Breast epithelium (tissue), 4 donors: ENCODE results near the gene PPIG. TPM values are rescaled to one million over a fixed set of nuclear protein-coding genes. Genes with fewer than 3 reads are reported as not detected.
"Not testable (repeated sequence)": the region's sequence is repeated elsewhere in the genome, so short reads cannot be mapped to it uniquely, and the experiment has no call there.

Source experiments
- DNase-seq, 2 donors: peaks; one replicate each; pipeline ENCODE4 v3.0.0-alpha.2; 2019; ENCODE audit warnings: low spot score in 2 of 2
- H3K27ac ChIP-seq, 2 donors: fragments of 200-600 bp; sonication (generic) in 1 of 2; one replicate each; pipeline ENCODE4 v1.5.1; 2016 to 2019; ENCODE audit warnings: mild to moderate bottlenecking in 1 of 2
- H3K27me3 ChIP-seq, 2 donors: fragments of 200-600 bp; sonication (generic) in 1 of 2; one replicate each; pipeline versions ENCODE4 v1.5.1 to v1.6.0; 2017 to 2019; ENCODE audit warnings: control low read depth in 1 of 2, mild to moderate bottlenecking in 1 of 2
- H3K36me3 ChIP-seq: fragments of 200-600 bp; one replicate; pipeline ENCODE4 v1.5.1; 2019
- H3K4me1 ChIP-seq, 2 donors: fragments of 200-600 bp; sonication (generic); one replicate each; pipeline ENCODE4 v1.5.1; 2016 to 2019; ENCODE audit warnings: control low read depth in 1 of 2
- H3K4me3 ChIP-seq, 3 donors: fragments of 200-600 bp; sonication (generic); 1 replicate in 2 of 3; 2 replicates in 1 of 3; pipeline ENCODE4 v1.5.1; 2016 to 2019; ENCODE audit warnings: mild to moderate bottlenecking in 3 of 3, moderate library complexity in 2 of 3
- H3K9me3 ChIP-seq, 2 donors: fragments of 200-600 bp; sonication (generic) in 1 of 2; one replicate each; pipeline ENCODE4 v1.5.1; 2016 to 2019; ENCODE audit warnings: control low read depth in 1 of 2
- POLR2A ChIP-seq: fragments of 450-650 bp; IDR thresholded peaks from one replicate; pipeline ENCODE4 v1.6.1; 2016; ENCODE audit warnings: antibody characterized with exemption, mild to moderate bottlenecking, moderate library complexity
- POLR2AphosphoS5 ChIP-seq, 3 donors: sonication (generic); formaldehyde crosslinking; IDR thresholded peaks; one replicate each; pipeline ENCODE4 v1.6.1; 2017; ENCODE audit warnings: antibody characterized with exemption in 3 of 3
- intact Hi-C: fragments of 100-400 bp; cut with DNase I; formaldehyde crosslinking; loops from one replicate; pipeline ENCODE4 v1.15.1; 2023; ENCODE audit warnings: low total_unique reads
- total RNA-seq, 3 donors: library from RNA; depleted of rRNA; stranded (reverse); fragments of >200 nt; gene quantifications; one replicate each; pipeline ENCODE4 v1.1.0, GENCODE V29; 2016
- TF ChIP-seq, protein P1 (sequence below), 3 donors: fragments of 450-650 bp; IDR thresholded peaks; one replicate each; pipeline ENCODE4 v1.5.1; 2016 to 2017; ENCODE audit warnings: antibody characterized with exemption in 3 of 3, mild to moderate bottlenecking in 3 of 3, moderate library complexity in 3 of 3

PPIG gene
- total RNA-seq, 3 donors from 2014 or later = 35.5 to 67.9 (median 50.1) TPM

DNA sequence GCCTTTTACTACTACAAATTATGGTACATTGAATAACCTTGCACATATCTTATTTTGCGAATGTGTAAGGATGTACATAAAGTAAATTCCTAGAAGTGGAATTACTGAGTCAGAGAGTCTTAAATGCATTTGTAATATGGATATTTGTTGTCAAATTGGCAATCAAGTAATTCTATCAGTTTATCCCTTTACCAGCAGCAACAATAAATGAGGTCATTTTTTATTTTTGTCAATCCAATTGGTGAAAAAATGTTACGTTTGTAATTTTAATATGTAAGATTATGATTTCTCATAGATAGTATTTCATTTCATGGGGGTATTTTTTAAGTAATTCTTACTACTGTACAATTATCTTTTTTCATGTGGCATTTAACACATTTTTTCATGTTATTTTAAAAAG lies 14.8 kb downstream of the PPIG start:
- Histone ChIP-seq H3K4me3 (no peak overlapping the region), H3K27ac (no peak overlapping the region), H3K9me3 (no peaks in the 10 kb centered on the region), H3K36me3 (no peaks in the 10 kb centered on the region), H3K4me1 (no peaks in the 10 kb centered on the region), H3K27me3 (no peaks in the 10 kb centered on the region)
- intact Hi-C loops = no loop called here
- TF ChIP-seq POLR2AphosphoS5 (IDR thresholded peaks at IDR 0.05) (no peak), POLR2A (no peak)
- TF ChIP-seq, protein P1, sequence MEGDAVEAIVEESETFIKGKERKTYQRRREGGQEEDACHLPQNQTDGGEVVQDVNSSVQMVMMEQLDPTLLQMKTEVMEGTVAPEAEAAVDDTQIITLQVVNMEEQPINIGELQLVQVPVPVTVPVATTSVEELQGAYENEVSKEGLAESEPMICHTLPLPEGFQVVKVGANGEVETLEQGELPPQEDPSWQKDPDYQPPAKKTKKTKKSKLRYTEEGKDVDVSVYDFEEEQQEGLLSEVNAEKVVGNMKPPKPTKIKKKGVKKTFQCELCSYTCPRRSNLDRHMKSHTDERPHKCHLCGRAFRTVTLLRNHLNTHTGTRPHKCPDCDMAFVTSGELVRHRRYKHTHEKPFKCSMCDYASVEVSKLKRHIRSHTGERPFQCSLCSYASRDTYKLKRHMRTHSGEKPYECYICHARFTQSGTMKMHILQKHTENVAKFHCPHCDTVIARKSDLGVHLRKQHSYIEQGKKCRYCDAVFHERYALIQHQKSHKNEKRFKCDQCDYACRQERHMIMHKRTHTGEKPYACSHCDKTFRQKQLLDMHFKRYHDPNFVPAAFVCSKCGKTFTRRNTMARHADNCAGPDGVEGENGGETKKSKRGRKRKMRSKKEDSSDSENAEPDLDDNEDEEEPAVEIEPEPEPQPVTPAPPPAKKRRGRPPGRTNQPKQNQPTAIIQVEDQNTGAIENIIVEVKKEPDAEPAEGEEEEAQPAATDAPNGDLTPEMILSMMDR (IDR thresholded peaks at IDR 0.05) = no peak
- no peak for DNase-seq

DNA sequence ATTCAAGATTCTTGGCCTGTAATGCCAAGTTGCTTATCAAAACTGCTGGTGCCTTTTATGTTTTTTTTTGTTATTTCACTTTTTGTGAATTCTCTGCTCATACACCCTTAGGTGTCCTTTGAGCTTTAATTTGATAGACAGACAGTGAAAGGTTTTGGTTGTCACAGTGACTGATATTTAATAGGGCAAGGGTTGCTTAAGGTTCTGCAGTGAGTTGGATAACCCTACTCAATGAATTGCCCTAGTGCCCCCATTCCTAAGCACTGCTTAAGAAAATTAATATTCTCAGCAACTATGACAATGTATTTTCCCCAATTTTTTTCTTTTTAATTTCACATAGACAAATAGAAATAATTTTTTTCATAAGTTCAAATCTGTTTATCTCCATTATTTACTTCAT lies 15.4 kb downstream of the PPIG start:
- no peaks in the 10 kb centered on the region for H3K36me3 ChIP-seq

DNA sequence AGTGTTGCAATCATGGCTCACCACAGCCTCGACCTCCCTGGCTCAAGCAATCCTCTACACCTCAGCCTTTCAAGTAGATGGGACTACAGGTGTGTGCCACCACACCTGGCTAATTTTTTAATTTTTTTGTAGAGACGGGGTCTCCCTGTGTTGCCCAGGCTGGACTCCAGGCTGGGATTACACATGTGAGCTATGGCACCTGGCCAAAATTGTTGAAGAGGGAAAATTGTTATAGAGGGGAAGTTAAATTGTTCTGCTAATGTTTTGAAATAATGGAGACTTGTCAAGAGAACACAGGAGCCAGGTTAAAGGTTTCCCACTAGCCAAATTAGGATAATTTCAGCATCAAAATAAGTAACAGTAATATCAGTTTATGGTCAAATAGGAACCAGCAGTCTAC lies 25.1 kb downstream of the PPIG start:
- TF ChIP-seq POLR2AphosphoS5 (IDR thresholded peaks at IDR 0.05) = no peak
- TF ChIP-seq, protein P1 (IDR thresholded peaks at IDR 0.05) = no peak
- no peak for TF ChIP-seq POLR2A
- no peak overlapping the region for H3K4me3 ChIP-seq
- no peak overlapping the region for H3K27ac ChIP-seq
- no peak for DNase-seq
- no peaks in the 10 kb centered on the region for H3K27me3 ChIP-seq
- no peaks in the 10 kb centered on the region for H3K9me3 ChIP-seq
- intact Hi-C loops = no loop called here
- peaks cover 4% of the 10 kb centered on the region for H3K36me3 ChIP-seq
- H3K4me1 ChIP-seq = no peaks in the 10 kb centered on the region

More for the DNA sequence above, 15.4 kb downstream of the PPIG start:
- no peak for DNase-seq
- H3K27ac ChIP-seq = no peak overlapping the region
- no peaks in the 10 kb centered on the region for H3K27me3 ChIP-seq
- TF ChIP-seq, protein P1 (IDR thresholded peaks at IDR 0.05) = no peak
- TF ChIP-seq POLR2A = no peak
- no peak for TF ChIP-seq POLR2AphosphoS5 (IDR thresholded peaks at IDR 0.05)
- no peaks in the 10 kb centered on the region for H3K4me1 ChIP-seq
- intact Hi-C loops = no loop called here
- no peaks in the 10 kb centered on the region for H3K9me3 ChIP-seq
- H3K4me3 ChIP-seq = no peak overlapping the region

DNA sequence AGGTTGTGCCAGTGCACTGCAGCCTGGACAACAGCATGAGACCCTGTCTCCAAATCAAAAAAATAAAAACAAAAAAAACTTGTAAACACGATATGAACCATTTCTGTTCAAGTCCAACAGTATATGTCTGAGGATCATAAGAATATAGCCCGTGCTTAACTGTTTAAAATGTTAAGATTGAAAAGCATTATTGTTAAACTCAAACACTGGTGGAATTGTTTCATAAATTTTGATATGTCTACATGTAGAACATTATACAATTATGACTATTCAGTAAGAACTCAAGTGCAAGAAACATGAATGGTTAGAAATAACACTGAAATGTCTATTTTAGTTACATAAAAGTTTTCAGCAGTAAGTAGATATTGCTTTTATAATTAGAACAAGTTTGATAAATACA lies 29.7 kb downstream of the PPIG start:
- no peak overlapping the region for H3K27ac ChIP-seq
- DNase-seq = no peak
- intact Hi-C loops = no loop called here

DNA sequence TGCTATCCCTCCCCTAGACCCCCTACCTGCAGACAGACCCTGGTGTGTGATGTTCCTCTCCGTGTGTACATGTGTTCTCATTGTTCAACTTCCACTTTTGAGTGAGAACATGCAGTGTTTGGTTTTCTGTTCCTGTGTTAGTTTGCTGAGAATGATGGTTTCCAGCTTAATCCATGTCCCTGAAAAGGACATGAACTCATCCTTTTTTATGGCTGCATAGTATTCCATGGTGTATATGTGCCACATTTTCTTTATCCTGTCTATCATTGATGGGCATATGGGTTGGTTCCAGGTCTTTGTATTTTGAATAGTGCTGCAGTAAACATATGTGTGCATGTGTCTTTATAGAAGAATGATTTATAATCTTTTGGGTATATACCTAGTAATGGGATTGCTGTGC lies 31.8 kb downstream of the PPIG start:
- H3K9me3 ChIP-seq, H3K4me3 ChIP-seq, H3K27me3 ChIP-seq, intact Hi-C loops, H3K4me1 ChIP-seq, DNase-seq, H3K27ac ChIP-seq, H3K36me3 ChIP-seq: not testable (repeated sequence)

More for the DNA sequence above, 29.7 kb downstream of the PPIG start:
- Histone ChIP-seq H3K9me3 (peaks cover 8% of the 10 kb centered on the region in 2 donors), H3K4me1 (no peaks in the 10 kb centered on the region), H3K27me3 (no peaks in the 10 kb centered on the region), H3K4me3 (no peak overlapping the region), H3K36me3 (peaks cover 4% of the 10 kb centered on the region)
- TF ChIP-seq, protein P1 (IDR thresholded peaks at IDR 0.05) = no peak
- no peak for TF ChIP-seq POLR2A
- no peak for TF ChIP-seq POLR2AphosphoS5 (IDR thresholded peaks at IDR 0.05)

DNA sequence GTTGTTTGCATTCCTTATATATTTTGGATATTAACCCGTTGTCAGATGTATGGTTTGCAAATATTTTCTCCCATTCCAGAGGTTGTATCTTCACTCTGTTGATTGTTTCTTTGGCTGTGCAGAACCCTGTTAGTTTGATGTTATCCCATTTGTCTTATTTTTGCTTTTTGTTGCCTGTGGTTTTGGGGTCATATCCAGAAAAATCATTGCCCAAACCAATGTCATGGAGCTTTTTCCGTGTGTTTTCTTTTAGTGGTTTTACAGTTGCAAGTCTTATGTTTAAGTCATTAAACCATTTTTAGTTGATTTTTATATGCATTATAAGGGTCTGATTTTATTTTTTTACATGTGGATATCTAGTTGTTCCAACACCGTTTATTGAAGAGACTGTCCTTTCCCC lies 35.8 kb downstream of the PPIG start:
- H3K27ac ChIP-seq = no peak overlapping the region
- no peaks in the 10 kb centered on the region for H3K36me3 ChIP-seq
- DNase-seq = no peak
- H3K4me1 ChIP-seq = no peaks in the 10 kb centered on the region
- H3K9me3 ChIP-seq = peaks cover 8% of the 10 kb centered on the region in 2 donors
- intact Hi-C loops = no loop called here
- no peak overlapping the region for H3K4me3 ChIP-seq
- TF ChIP-seq POLR2A = no peak
- TF ChIP-seq, protein P1 (IDR thresholded peaks at IDR 0.05) = no peak
- no peak for TF ChIP-seq POLR2AphosphoS5 (IDR thresholded peaks at IDR 0.05)
- no peaks in the 10 kb centered on the region for H3K27me3 ChIP-seq
